ENCODE results near the gene SKIDA1. TPM values are rescaled to one million over a fixed set of nuclear protein-coding genes. Genes with fewer than 3 reads are reported as not detected.

Gene SKIDA1
- total RNA-seq, 1 donor from 2014 or later = 0.16 TPM

DNA sequence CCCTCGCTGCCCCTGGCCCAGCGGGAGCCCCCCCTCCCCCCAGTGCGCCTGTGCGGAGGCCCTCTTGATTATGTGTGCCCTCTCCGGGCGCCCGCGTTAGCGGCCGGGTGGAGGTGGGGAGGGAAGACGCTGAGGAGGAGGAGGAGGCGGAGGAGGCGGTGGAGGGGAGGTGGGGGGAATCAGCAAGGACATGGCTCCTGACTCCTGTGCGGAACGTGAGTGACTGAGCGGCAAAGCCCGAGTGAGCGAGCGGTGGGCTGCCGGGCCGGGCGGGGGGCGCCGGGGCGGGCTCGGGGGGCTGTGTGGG lies 8.8 kb upstream of the SKIDA1 start:
- H3K9me3 Mint-ChIP-seq = no peaks in the 10 kb centered on the region
- intact Hi-C loops (cut with micrococcal nuclease) = loop anchor here (1.0 to 5.0 kb wide), 4 partner anchors 16 to 718 kb away; no protein-coding TSS in a partner anchor
- H3K27me3 Mint-ChIP-seq = peaks cover 9% of the 10 kb centered on the region
- H3K4me3 Mint-ChIP-seq = peak overlapping the region; percentile 88
- peaks cover 13% of the 10 kb centered on the region for H3K36me3 Mint-ChIP-seq (ENCODE audit: low read depth)
- no peak for DNase-seq
- peak overlapping the region; percentile 88 for H3K27ac Mint-ChIP-seq
- H3K4me1 Mint-ChIP-seq = peaks cover 24% of the 10 kb centered on the region

DNA sequence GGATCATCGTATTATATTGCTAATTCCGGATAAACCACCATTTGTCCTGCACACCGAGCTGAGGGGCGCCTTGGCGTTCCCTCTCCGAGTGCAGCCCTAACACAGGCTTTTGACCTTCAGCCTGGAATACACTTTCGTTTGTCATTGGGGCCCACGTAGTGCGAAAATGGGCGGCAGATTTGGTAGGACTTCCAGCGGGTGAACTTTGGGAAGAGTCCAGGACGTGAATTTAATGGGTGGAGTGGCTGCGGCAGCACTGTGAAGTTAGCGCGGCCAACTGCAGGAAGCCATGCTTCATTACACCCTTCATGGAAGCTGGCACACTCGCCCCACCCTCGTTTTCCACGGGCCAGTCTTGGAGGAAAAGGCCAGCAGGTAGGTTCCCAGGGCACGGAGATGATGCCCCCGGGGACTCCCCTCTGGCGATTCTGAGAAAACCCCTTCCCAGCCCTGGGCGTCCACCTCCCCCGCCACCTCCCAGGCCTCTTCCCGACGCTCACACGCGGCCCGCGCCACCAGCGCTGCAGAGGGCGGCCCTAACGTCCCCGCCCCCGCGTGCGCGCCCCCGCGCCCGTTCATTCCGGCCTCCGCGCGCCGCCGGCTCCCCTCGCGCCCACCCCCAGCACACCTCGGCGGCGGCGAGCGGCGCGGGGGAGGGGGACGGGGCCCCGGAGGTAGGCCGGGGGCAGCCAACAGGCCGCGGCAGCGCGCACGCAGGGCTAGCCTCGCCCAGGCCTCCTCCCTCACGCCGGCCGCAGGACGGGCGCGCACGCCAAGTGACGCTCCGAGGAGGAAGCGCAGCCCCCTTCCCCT lies 8.2 kb upstream of the SKIDA1 start, which contains the start of gene MLLT10:
TSS of gene MLLT10 (plus strand) at position 766 of the 813 bp plus-strand sequence. CDS start 413 bp downstream, outside the sequence.
- peaks cover 14% of the 10 kb centered on the region for H3K27me3 Mint-ChIP-seq
- H3K36me3 Mint-ChIP-seq (ENCODE audit: low read depth) = peaks cover 12% of the 10 kb centered on the region

DNA sequence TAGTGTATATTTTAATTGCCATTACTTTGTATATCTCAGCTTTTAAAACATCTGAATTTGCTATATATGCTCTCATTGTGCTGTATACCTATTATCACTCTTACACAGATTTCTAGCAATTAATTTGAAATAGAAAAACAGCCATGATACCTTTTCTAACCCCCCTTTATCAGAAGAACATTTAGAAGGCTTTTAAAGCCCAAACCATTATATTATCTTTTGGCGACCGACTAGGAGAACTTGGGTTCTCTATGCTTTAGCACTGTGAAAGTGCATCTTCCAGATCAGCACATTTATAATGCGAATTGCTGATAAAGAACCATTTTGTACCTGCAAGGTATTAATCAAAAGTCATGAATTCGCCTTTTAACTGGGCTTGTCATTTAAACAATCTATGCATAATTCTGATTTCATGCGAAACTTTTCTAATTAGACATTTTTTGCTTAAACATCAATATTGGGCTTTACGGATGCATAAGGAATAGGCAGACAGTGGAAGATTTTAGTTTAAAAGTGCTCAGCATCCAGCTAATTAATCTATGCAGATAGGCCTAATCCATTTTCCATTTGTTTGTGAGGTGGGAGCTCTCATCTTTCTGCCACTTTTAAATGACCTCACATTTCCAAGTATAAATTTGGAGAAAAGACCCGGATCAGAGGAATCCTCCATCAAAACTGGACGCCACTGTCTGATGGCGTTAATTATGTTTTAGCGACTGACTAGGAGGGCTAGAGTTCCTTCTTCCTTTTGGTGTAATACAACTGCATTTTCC lies 7.4 kb upstream of the SKIDA1 start:
- Mint-ChIP-seq H3K9me3 (no peaks in the 10 kb centered on the region), H3K27me3 (peaks cover 21% of the 10 kb centered on the region), H3K4me1 (peaks cover 24% of the 10 kb centered on the region), H3K27ac (peak overlapping the region; percentile 93), H3K4me3 (peak overlapping the region; percentile 88), H3K36me3 (ENCODE audit: low read depth) (peaks cover 9% of the 10 kb centered on the region)
- intact Hi-C loops (cut with micrococcal nuclease) = loop anchor here (1.0 to 5.0 kb wide), 4 partner anchors 8 to 719 kb away; partner anchors contain the start of gene SKIDA1
- DNase-seq = no peak

More for the DNA sequence above, 8.2 kb upstream of the SKIDA1 start, which contains the start of gene MLLT10:
- Mint-ChIP-seq H3K4me3 (peak within 1 kb of the TSS; percentile 88), H3K27ac (peak within 1 kb of the TSS; percentile 93), H3K4me1 (peaks cover 23% of the 10 kb centered on the region), H3K9me3 (no peaks in the 10 kb centered on the region)
- DNase-seq = peak; percentile 97
- intact Hi-C loops (cut with micrococcal nuclease) = loop anchor here (1.0 to 5.0 kb wide), 6 partner anchors 8 to 719 kb away; partner anchors contain the start of gene SKIDA1

DNA sequence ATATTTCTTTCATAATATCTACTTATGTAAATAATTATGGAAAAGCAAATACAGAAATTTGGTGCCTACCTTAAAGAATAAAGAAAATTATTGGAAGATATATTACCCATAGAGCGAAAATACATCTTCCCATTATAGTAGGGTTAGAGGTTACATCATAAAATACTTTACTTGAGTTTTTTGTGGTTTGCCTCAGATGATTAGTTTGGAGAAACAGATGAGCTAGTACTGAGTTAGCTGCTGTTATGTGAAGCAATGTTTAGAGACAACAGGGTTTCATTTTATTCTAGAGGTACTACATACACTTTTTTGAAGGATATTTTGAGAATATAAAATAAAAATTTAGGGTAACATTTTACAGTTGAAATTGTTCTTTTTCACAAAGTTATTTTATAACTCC lies 5.7 kb upstream of the SKIDA1 start:
- H3K27me3 Mint-ChIP-seq = peaks cover 32% of the 10 kb centered on the region
- intact Hi-C loops (cut with micrococcal nuclease) = loop anchor here (5.0 kb wide), 2 partner anchors 51 to 721 kb away; no protein-coding TSS in a partner anchor
- no peak for DNase-seq
- H3K4me1 Mint-ChIP-seq = peaks cover 29% of the 10 kb centered on the region
- H3K27ac Mint-ChIP-seq = no peak overlapping the region
- H3K36me3 Mint-ChIP-seq (ENCODE audit: low read depth) = peaks cover 5% of the 10 kb centered on the region
- H3K9me3 Mint-ChIP-seq = no peaks in the 10 kb centered on the region
- H3K4me3 Mint-ChIP-seq = no peak overlapping the region

DNA sequence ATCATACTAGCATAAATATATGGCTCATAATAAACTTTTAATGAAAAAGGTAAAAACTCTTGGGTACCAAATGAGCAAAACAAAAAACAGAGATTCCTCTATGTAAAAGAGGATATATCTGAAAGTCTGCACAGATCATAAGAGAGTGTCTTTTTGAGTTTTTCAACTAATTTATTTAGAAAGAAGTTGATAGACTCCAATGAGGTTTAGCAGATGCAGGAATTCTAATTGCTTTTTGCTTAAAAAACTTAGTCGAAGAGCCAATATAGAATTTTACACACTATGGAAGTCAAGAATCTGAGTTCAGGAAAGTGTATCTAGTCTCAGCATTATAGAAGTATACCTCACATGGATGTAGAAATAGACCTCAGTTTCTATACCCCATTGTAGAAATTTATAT lies 5.2 kb upstream of the SKIDA1 start:
- H3K4me3 Mint-ChIP-seq = no peak overlapping the region
- H3K36me3 Mint-ChIP-seq (ENCODE audit: low read depth) = peaks cover 5% of the 10 kb centered on the region
- H3K27me3 Mint-ChIP-seq = peaks cover 32% of the 10 kb centered on the region
- peaks cover 29% of the 10 kb centered on the region for H3K4me1 Mint-ChIP-seq
- H3K9me3 Mint-ChIP-seq = no peaks in the 10 kb centered on the region
- H3K27ac Mint-ChIP-seq = no peak overlapping the region
- no peak for DNase-seq
- intact Hi-C loops (cut with micrococcal nuclease) = loop anchor here (5.0 kb wide), 2 partner anchors 52 to 722 kb away; no protein-coding TSS in a partner anchor

DNA sequence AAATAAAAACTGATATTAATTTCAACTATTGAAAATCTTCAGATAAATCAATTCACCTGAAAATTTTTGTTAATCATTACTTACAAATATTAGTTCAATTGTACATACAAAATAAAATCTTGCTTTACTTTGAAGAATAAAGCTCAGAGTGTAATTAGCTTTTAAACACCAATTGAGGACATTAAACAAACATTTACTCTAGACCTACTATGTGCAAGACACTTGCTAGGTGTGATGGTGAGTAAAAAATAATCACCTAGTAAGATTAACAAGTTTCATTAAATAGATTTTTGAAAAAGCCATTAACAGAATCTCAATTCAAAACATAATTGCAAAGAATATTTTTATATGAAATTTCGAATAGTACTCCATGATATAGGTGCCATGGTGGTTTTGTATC lies 4.7 kb upstream of the SKIDA1 start:
- Mint-ChIP-seq H3K36me3 (ENCODE audit: low read depth) (peaks cover 2% of the 10 kb centered on the region), H3K27me3 (peaks cover 32% of the 10 kb centered on the region), H3K27ac (no peak overlapping the region), H3K4me3 (no peak overlapping the region), H3K9me3 (no peaks in the 10 kb centered on the region), H3K4me1 (peaks cover 29% of the 10 kb centered on the region)
- intact Hi-C loops (cut with micrococcal nuclease) = loop anchor here (5.0 kb wide), 2 partner anchors 52 to 722 kb away; no protein-coding TSS in a partner anchor
- no peak for DNase-seq

DNA sequence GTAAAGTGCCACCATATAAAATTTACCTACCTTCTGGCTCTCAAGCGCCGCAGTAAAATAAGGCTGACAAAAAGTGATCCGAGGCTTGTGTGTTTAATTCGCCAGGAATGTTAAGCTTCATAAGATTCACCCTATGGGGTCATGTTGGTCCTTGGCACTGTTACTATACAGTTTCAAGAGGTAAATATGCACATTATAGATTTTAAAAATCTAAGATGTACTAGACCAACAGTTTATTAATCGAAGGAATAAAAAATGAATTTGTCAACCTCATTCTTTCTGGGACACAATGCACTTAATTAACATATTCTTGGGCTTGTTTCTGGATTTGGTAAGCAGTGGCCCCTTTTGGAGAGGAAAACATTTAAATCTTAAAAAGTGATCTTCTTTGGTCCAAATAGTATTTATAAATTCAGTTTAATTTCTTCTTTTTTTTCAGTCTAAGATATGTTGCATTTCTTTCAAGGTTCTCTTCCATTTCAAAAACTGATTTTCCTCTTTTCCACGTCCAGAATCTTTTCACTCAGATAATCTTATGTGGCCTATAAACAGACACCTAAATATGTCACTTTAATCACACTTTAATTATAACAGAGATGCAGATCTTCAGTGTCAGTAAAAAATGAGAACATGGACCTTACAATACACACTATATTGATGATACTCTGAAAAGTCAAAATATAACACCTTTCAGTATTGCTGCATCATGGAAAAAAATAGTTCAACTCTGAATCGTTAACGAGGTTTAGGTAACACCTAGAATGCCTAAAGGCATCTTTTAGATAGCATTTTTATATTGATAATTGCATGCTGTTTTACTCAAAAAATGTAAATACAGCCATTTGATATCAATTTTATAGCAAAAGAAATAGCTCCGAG lies 3.8 kb upstream of the SKIDA1 start:
- Mint-ChIP-seq H3K9me3 (no peaks in the 10 kb centered on the region), H3K27me3 (peaks cover 39% of the 10 kb centered on the region), H3K4me1 (peaks cover 35% of the 10 kb centered on the region), H3K4me3 (no peak overlapping the region), H3K27ac (no peak overlapping the region), H3K36me3 (ENCODE audit: low read depth) (peaks cover 2% of the 10 kb centered on the region)
- no peak for DNase-seq
- intact Hi-C loops (cut with micrococcal nuclease) = loop anchor here (5.0 to 10.0 kb wide), 2 partner anchors 793 to 906 kb away; partner anchors contain the start of gene BMI1

DNA sequence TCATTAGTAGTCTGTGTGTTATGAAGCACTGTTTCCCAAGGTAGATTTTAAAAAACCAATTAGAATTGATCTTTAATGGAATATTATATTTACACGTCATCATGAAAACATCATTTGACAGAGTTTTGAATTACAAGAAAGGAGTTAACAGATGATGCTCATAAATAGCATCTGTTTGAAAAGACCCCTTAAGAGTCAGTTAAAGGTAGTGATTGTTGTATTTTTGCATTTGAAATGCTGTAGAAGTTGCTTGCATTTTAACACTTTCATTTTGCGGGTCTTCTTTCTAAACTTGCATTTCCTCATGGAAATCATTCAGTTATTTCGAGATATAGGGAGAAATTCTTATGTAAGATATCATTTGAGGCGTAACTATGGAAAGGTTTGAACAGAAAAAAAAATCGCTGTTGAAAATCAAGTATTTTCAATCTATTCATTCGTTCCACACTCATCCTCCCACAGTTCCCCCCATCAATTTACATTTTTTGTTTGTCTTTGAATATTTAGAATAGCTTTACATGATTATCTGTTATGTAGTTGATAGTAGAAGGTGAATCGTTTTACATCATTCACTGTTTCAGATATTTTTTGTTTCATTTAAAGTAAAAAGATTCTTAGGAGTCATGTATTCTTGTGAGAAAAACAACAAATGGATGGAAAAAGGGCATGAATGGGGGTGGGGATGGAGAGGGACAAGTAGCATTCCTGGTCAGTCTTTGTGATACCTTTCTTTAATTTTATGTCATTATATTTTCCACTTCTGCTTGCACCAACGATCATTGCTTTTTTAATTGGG lies 3.0 kb upstream of the SKIDA1 start:
- Mint-ChIP-seq H3K4me3 (no peak overlapping the region), H3K9me3 (no peaks in the 10 kb centered on the region), H3K27me3 (peaks cover 42% of the 10 kb centered on the region), H3K4me1 (peaks cover 34% of the 10 kb centered on the region), H3K27ac (no peak overlapping the region), H3K36me3 (ENCODE audit: low read depth) (peaks cover 2% of the 10 kb centered on the region)
- DNase-seq = no peak
- intact Hi-C loops (cut with micrococcal nuclease) = loop anchor here (5.0 to 10.0 kb wide), 2 partner anchors 794 to 906 kb away; partner anchors contain the start of gene BMI1

DNA sequence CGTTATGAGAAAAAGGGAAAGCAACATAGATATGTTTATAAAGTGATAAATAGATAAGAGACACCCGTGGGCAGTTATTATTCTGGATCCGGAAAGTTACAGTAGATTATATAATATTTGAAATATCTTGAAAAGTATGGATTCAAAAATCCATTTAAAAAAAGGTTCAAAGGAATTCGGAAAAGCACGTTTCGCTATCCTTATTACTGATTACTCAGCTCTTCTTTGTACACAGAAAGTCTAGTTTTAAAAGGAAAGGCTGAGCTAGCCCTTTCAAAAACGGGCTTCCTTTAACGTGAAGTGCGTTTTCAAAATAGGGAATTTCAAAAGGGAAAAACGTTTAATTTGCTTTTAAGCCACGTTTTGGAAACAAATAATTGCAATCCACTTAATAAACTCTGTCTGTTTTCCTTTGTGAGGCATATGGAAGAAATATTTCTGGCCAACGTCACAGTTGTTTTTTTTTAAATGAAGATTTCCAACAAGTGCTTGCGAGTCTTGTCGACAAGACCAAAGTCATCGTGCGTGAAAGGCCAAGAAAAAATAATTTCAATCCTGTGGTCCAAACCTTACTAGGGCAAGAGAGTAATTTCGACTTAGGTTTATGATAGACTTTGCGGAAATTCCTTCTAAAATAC lies 2.2 kb upstream of the SKIDA1 start:
- intact Hi-C loops (cut with micrococcal nuclease) = loop anchor here (1.0 to 10.0 kb wide), 4 partner anchors 9 to 907 kb away; partner anchors contain the start of gene BMI1
- Mint-ChIP-seq H3K9me3 (no peaks in the 10 kb centered on the region), H3K36me3 (ENCODE audit: low read depth) (peaks cover 2% of the 10 kb centered on the region), H3K4me3 (peak overlapping the region; percentile 73), H3K4me1 (peaks cover 27% of the 10 kb centered on the region), H3K27me3 (peaks cover 44% of the 10 kb centered on the region), H3K27ac (peak overlapping the region; percentile 41)
- DNase-seq = no peak

DNA sequence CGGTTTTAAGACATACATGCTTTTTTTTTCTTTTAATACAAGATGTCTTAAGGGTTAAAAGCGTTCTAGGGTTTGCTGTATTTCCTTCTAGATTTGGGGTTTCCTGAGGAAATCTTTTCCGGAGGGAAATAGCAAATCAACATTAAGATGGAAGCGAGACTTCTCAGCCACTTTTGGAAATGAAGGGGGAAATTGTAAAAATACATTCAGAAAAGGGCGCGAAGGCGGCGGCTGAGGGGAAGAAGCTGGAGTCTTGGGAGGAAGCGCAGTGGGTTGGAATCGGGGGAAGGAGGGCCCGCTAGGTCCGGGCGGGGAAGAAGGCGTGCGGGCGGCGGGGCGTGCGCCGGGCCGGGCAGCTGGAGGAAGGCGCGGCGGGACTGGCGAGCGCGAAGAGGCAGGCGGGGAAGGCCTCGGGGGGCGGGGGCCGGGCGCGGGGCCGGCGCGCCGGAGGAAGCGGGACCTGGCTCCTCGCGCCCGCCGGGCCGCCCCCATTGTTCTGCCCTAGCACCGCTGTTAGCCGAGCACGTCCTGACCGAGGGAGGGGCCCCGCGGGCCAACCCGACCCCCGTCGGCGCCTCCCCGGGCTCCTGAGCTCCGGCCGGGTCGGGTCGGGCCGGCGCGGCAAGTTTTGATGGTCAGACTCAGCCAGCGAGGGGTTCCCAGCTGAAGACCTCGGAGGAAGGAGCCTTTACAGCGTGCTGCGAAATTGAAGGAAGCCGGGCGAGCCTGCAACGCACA lies 1.5 kb upstream of the SKIDA1 start:
- no peaks in the 10 kb centered on the region for H3K9me3 Mint-ChIP-seq
- peak; percentile 80 for DNase-seq
- peaks cover 2% of the 10 kb centered on the region for H3K36me3 Mint-ChIP-seq (ENCODE audit: low read depth)
- intact Hi-C loops (cut with micrococcal nuclease) = loop anchor here (1.0 to 10.0 kb wide), 4 partner anchors 9 to 908 kb away; partner anchors contain the start of gene BMI1
- peak overlapping the region; percentile 95 for H3K27ac Mint-ChIP-seq
- H3K4me1 Mint-ChIP-seq = peaks cover 25% of the 10 kb centered on the region
- peak overlapping the region; percentile 83 for H3K4me3 Mint-ChIP-seq
- peaks cover 44% of the 10 kb centered on the region for H3K27me3 Mint-ChIP-seq

DNA sequence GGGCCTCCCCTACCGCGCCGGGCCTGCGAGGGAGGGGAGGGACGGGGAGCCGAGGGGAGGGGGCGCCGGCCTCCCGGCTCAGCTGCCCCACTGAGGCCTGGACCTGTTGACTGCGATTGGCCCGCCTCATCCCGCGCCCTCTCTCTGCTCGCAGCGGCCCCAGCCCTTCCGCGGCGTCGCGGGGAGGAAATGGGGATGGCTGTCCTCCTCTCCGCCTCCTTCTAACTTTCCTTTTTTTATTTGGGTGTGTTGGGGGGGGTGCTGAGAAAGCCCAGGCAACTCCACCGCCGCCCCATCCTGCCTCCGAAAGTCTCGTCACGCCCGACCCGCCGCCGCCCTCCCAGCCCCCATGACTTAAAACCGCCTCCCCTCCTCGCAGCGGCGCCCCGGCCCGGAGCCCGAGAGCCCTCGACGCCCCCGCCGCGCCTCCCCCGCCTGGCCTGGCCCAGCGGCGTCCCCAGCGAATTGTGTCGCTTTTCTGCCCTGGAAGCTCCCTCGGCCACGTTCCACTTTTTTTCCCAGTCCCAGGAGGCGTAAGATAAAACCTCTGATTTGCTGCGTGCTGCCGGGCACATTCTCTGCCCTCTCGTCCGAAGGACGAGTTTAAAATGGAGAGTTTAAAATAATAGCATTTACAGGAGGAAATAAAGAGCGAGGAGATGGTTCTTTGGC lies 842 bp upstream of the SKIDA1 start:
- H3K4me3 Mint-ChIP-seq = peak overlapping the region; percentile 83
- H3K4me1 Mint-ChIP-seq = peaks cover 25% of the 10 kb centered on the region
- H3K36me3 Mint-ChIP-seq (ENCODE audit: low read depth) = peaks cover 2% of the 10 kb centered on the region
- peak; percentile 83 for DNase-seq
- H3K27me3 Mint-ChIP-seq = peaks cover 46% of the 10 kb centered on the region
- H3K9me3 Mint-ChIP-seq = no peaks in the 10 kb centered on the region
- peak overlapping the region; percentile 95 for H3K27ac Mint-ChIP-seq
- intact Hi-C loops (cut with micrococcal nuclease) = loop anchor here (2.0 to 10.0 kb wide), 3 partner anchors 796 to 908 kb away; partner anchors contain the start of gene BMI1
